ENCODE results near the gene FBXW8.

Gene FBXW8

GRCh38 chr12:117037289-117038022, 126.7 kb downstream of the FBXW8 start:
- DNase-seq (ENCODE audit: low read depth): no peak

GRCh38 chr12:117038023-117038680, 127.4 kb downstream of the FBXW8 start:
- no peak for DNase-seq (ENCODE audit: low read depth)

DNA sequence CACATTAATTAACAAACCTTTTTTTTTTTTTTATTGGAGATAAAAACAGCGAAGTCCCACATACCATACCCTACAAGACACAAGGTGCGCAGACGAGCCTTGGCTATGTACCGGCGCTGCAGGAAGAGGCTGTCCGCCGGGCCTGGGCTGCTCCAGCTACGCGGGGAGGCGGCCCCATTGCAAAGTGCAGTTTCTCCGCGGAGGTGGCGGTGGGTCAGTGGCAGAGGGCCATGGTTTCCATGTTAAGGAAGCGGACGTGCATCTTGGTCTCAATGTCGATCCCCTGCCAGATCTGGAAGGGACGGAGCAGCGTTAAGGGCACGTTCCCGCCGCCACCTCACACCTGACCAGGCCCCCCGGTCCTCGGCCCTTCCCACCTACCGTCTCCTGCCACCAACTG, 128.2 kb downstream of the FBXW8 start:
- no peak for DNase-seq (ENCODE audit: low read depth)

- DNase-seq (ENCODE audit: low read depth): no peak
Measured at GRCh38 chr12:117039891-117040309, 129.2 kb downstream of the FBXW8 start.

GRCh38 chr12:117040496-117040895, 129.7 kb downstream of the FBXW8 start:
- DNase-seq (ENCODE audit: low read depth): no peak

GRCh38 chr12:117041798-117042170, 131.0 kb downstream of the FBXW8 start:
- no peak for DNase-seq (ENCODE audit: low read depth)

DNA sequence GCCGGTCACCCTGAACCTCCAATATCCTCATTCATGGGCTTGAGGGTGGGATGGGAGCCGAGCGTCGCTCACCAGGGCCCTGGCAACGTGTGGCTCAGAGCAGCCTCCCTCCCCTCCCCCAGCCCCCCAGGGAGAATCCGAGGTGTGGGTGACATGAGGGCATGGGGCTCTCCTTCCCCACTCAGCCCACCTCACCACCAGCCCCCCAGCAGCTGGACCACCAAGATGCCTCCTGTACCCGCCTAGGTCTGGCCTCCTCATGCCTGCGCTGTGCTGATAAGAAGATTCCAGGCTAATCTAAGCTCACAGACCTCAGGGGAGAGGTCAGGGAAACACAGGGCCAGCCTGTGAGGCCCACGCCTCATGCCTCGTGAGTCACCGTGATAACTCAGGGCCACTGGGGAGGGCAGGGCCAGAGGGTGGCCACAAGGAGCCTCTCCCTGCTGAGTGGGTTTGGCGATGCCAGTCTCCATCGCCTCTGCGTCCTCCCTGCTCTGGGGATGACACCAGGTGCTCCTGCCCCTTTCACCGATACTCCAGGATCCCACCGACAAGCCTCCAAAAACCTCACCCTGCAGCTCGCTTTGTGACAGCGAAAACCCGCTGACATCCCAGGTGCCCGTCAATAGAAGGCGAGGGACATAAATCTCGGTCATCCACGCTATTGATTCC, 131.6 kb downstream of the FBXW8 start:
- DNase-seq (ENCODE audit: low read depth): peak; percentile 24

GRCh38 chr12:117042862-117043261, 132.1 kb downstream of the FBXW8 start:
- no peak for DNase-seq (ENCODE audit: low read depth)

DNA sequence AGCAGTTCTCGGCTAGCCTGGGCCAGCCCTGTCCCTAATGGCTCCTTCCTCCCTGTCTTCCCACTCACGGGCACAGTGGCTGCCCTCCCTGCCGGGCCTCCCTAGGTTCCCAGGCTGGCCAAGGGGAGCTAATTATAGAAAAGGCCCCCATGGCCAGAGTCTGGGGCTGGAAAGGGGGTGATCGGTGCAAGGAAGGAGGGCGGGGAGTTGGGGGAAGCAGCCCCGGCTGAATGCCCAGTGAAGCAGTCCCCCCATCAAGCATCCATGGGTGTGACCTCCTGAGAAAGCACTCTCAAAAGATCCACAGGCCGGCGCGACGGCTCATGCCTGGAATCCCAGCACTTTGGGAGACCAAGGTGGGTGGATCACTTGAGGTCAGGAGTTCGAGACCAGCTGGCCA, 133.6 kb downstream of the FBXW8 start:
- DNase-seq (ENCODE audit: low read depth): no peak

GRCh38 chr12:117044790-117045159, 134.0 kb downstream of the FBXW8 start:
- no peak for DNase-seq (ENCODE audit: low read depth)

- DNase-seq (ENCODE audit: low read depth): no peak
Measured at GRCh38 chr12:117045160-117046010, 134.6 kb downstream of the FBXW8 start.

- DNase-seq (ENCODE audit: low read depth): peak; percentile 27
Measured at GRCh38 chr12:117046011-117046369, 135.2 kb downstream of the FBXW8 start.

- DNase-seq (ENCODE audit: low read depth): no peak
Measured at GRCh38 chr12:117046425-117046824, 135.7 kb downstream of the FBXW8 start.

DNA sequence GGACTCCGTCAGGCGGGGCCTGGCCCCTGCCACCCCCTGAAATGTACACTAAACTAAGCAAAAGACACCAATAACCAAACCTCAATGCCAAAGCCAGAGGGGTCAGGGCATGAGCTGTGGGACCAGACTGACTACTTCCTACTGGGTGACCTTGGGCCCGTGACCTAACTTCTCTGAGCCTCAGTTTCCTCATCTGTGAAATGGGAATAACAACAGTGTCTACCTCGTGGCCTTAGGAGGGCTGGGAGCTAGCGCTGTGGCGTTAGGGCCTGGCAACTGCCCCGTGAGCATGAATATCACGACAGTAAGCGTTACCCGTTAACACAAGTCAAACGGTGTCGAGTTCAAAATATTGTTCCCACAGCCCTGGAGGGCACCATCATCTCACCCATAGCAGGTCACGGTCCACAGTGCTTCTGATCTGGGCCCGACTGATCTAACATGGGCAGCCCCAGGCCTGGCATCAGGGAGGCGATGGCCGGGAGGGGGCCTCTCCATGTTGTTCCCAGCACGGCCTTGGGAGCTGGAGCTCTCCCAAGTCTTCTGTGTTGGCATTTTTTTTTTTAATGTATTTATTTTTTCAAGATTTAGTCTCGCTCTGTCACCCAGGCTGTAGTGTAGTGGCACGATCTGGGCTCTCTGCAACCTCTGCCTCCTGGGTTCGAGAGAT, 136.2 kb downstream of the FBXW8 start:
- DNase-seq (ENCODE audit: low read depth): no peak

GRCh38 chr12:117047810-117048584, 137.2 kb downstream of the FBXW8 start:
- DNase-seq (ENCODE audit: low read depth): peak; percentile 47

- no peak for DNase-seq (ENCODE audit: low read depth)
Measured at GRCh38 chr12:117048585-117048904, 137.8 kb downstream of the FBXW8 start.

DNA sequence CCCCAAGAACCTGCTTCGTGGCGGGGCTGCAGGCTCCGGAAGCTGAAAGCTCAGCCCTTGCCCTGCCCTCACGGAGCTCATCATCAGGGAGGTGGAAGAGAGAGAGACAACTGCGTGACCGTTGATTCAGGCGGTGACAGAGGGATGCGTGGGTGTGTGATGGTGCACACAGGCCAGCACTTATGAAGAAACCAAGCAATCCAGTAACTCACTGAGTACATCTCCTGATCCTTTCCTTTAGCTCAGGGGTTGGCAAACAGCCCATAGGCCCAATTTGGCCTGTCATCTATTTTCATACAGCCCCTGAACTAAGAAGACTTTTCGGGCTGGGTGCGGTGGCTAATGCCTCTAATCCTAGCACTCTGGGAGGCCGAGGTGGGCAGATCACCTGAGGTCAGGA, 138.5 kb downstream of the FBXW8 start:
- no peak for DNase-seq (ENCODE audit: low read depth)

DNA sequence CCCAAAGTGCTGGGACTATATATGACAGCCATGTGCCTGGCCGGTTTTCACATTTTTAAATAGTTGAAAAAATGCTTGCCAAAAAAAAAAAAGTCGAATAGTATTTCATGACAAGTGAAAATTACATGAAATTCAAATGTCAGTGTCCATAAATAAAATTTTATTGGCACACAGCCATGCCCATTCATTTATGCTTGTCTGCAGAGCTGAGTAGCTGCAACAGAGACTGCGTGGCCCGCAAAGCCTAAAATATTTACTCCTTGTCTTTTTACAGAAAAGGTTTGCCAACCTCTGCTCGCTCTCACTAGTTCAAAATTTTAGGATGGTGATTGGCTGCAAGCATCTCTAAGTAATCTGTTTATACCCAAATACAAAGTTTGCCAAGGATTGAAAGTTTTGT, 139.3 kb downstream of the FBXW8 start:
- no peak for DNase-seq (ENCODE audit: low read depth)

DNA sequence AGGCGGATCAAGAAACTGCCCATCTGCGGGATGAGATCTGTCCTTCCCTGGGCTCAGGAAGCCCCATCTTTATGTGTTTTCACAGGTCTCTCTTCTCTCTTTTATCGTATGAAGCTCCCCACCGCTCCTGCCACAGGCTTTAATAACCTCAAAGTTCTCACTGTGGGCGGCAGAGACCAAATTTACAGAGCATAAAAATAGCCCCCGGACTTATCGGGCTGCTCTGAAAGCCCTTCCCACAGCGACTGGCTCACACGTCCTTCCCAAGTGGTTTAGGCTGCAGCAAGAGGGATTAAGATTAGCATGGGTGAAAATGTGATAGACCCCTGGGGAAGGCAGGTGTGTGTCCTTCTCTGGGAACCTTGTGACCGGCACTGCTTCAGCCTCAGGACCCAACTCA, 140.6 kb downstream of the FBXW8 start:
- DNase-seq (ENCODE audit: low read depth): no peak

GRCh38 chr12:117052386-117053049, 141.8 kb downstream of the FBXW8 start:
- no peak for DNase-seq (ENCODE audit: low read depth)

- no peak for DNase-seq (ENCODE audit: low read depth)
Measured at GRCh38 chr12:117053050-117053400, 142.3 kb downstream of the FBXW8 start.
